Measurements from ENCODE around the gene FAM170B.

The FAM170B gene

GRCh38 chr10:49133706-49134248, at the start of gene FAM170B:
Gene FAM170B (minus strand): TSS chr10:49134021. CDS start chr10:49133918, 103 bp downstream.
- H3K27me3 ChIP-seq, result no peaks in the 10 kb centered on the region
- no peaks in the 10 kb centered on the region for H3K9me3 ChIP-seq
- no peaks in the 10 kb centered on the region for H3K36me3 ChIP-seq
- peaks cover 5 to 7% of the 10 kb centered on the region in 2 experiments for H3K4me1 ChIP-seq (ENCODE audit: control insufficient read depth in 1 of 2, insufficient read depth in 1 of 2, low read depth in 1 of 2, low read length in 1 of 2)
- no peak within 1 kb of the TSS for H3K4me3 ChIP-seq (ENCODE audit: low read depth in 1 of 2, low read length in 1 of 2)
- TF ChIP-seq CTCF (IDR thresholded peaks at IDR 0.05), result no peak
- no peak within 1 kb of the TSS for H3K27ac ChIP-seq

GRCh38 chr10:49182776-49183175, 49.0 kb upstream of the FAM170B start:
- no peaks in the 10 kb centered on the region for H3K36me3 ChIP-seq
- H3K4me3 ChIP-seq (ENCODE audit: low read depth in 1 of 2, low read length in 1 of 2), result no peak overlapping the region
- H3K27ac ChIP-seq, result peak overlapping the region; percentile 92
- no peaks in the 10 kb centered on the region for H3K9me3 ChIP-seq
- H3K4me1 ChIP-seq (ENCODE audit: control insufficient read depth in 1 of 2, insufficient read depth in 1 of 2, low read depth in 1 of 2, low read length in 1 of 2), result peaks cover 85 to 96% of the 10 kb centered on the region in 2 experiments
- no peak for TF ChIP-seq CTCF (IDR thresholded peaks at IDR 0.05)
- H3K27me3 ChIP-seq, result no peaks in the 10 kb centered on the region

- peaks cover 78 to 91% of the 10 kb centered on the region in 2 experiments for H3K4me1 ChIP-seq (ENCODE audit: control insufficient read depth in 1 of 2, insufficient read depth in 1 of 2, low read depth in 1 of 2, low read length in 1 of 2)
- no peak overlapping the region for H3K27ac ChIP-seq
- no peaks in the 10 kb centered on the region for H3K27me3 ChIP-seq
- TF ChIP-seq CTCF (IDR thresholded peaks at IDR 0.05), result no peak
- H3K9me3 ChIP-seq, result no peaks in the 10 kb centered on the region
- H3K36me3 ChIP-seq, result peaks cover 7% of the 10 kb centered on the region
- H3K4me3 ChIP-seq (ENCODE audit: low read depth in 1 of 2, low read length in 1 of 2), result no peak overlapping the region
Observed at GRCh38 chr10:49180444-49180860, 46.6 kb upstream of the FAM170B start.

GRCh38 chr10:49179699-49180443, 46.0 kb upstream of the FAM170B start:
- peaks cover 72 to 85% of the 10 kb centered on the region in 2 experiments for H3K4me1 ChIP-seq (ENCODE audit: control insufficient read depth in 1 of 2, insufficient read depth in 1 of 2, low read depth in 1 of 2, low read length in 1 of 2)
- no peaks in the 10 kb centered on the region for H3K9me3 ChIP-seq
- no peak for TF ChIP-seq CTCF (IDR thresholded peaks at IDR 0.05)
- no peaks in the 10 kb centered on the region for H3K27me3 ChIP-seq
- H3K27ac ChIP-seq, result no peak overlapping the region
- peaks cover 7% of the 10 kb centered on the region for H3K36me3 ChIP-seq
- H3K4me3 ChIP-seq (ENCODE audit: low read depth in 1 of 2, low read length in 1 of 2), result no peak overlapping the region

- Histone ChIP-seq H3K27me3 (no peaks in the 10 kb centered on the region), H3K4me3 (ENCODE audit: low read depth in 1 of 2, low read length in 1 of 2) (no peak overlapping the region), H3K9me3 (no peaks in the 10 kb centered on the region), H3K36me3 (peaks cover 7% of the 10 kb centered on the region), H3K27ac (peak overlapping the region; percentile 60), H3K4me1 (ENCODE audit: control insufficient read depth in 1 of 2, insufficient read depth in 1 of 2, low read depth in 1 of 2, low read length in 1 of 2) (peaks cover 71 to 84% of the 10 kb centered on the region in 2 experiments)
- no peak for TF ChIP-seq CTCF (IDR thresholded peaks at IDR 0.05)
Observed at GRCh38 chr10:49178489-49179471, 45.0 kb upstream of the FAM170B start.

All from neutrophil (primary cell).